8988T (cell line): ENCODE data around the gene KMT2D.
"Not testable (repeated sequence)": the region's sequence is repeated elsewhere in the genome, so short reads cannot be mapped to it uniquely, and the experiment has no call there.

ENCODE experiments used
- DNase-seq: peaks from one replicate; pipeline ENCODE4 v3.0.0; 2011

The KMT2D gene

GRCh38 chr12:49088150-49088931 lies 27.7 kb upstream of the KMT2D start:
- peak; percentile 94 for DNase-seq

GRCh38 chr12:49086116-49086515 lies 25.5 kb upstream of the KMT2D start:
- DNase-seq, result no peak

GRCh38 chr12:49084438-49084837 lies 23.8 kb upstream of the KMT2D start:
- DNase-seq, result no peak

- DNase-seq, result no peak
Measured at GRCh38 chr12:49079793-49080192, 19.2 kb upstream of the KMT2D start.

GRCh38 chr12:49070971-49071370 lies 10.4 kb upstream of the KMT2D start:
- no peak for DNase-seq

GRCh38 chr12:49069507-49070346 lies 9.1 kb upstream of the KMT2D start, which contains the start of gene RHEBL1:
Gene RHEBL1, minus strand, starts transcription at chr12:49069979. Its CDS starts 194 bp downstream, at chr12:49069785.
- DNase-seq, result peak; percentile 78

- no peak for DNase-seq
Measured at GRCh38 chr12:49068879-49069506, 8.4 kb upstream of the KMT2D start.

- DNase-seq, result no peak
Measured at GRCh38 chr12:49066120-49066519, 5.5 kb upstream of the KMT2D start.

- no peak for DNase-seq
Measured at GRCh38 chr12:49064767-49065152, 4.2 kb upstream of the KMT2D start.

- DNase-seq, result not testable (repeated sequence)
Measured at GRCh38 chr12:49061916-49062315, 1.3 kb upstream of the KMT2D start.

GRCh38 chr12:49061157-49061650 lies 610 bp upstream of the KMT2D start:
- DNase-seq, result no peak

- no peak for DNase-seq
Measured at GRCh38 chr12:49059299-49060171, 1.1 kb downstream of the KMT2D start.

GRCh38 chr12:49059045-49059298 lies 1.6 kb downstream of the KMT2D start:
- DNase-seq, result no peak

- DNase-seq, result no peak
Measured at GRCh38 chr12:49058366-49059044, 2.1 kb downstream of the KMT2D start.

GRCh38 chr12:49057888-49058287 lies 2.7 kb downstream of the KMT2D start:
- no peak for DNase-seq

- peak; percentile 84 for DNase-seq
Measured at GRCh38 chr12:49055978-49056754, 4.4 kb downstream of the KMT2D start.

GRCh38 chr12:49055092-49055491 lies 5.5 kb downstream of the KMT2D start:
- no peak for DNase-seq

- DNase-seq, result peak; percentile 25
Measured at GRCh38 chr12:49054524-49054923, 6.1 kb downstream of the KMT2D start.

GRCh38 chr12:49054096-49054495 lies 6.5 kb downstream of the KMT2D start:
- DNase-seq, result no peak

- peak; percentile 39 for DNase-seq
Measured at GRCh38 chr12:49052451-49053208, 8.0 kb downstream of the KMT2D start.
